Astrocyte (in vitro differentiated cells and primary cell): ENCODE data around the gene SCIN.

Experiments
- CTCF ChIP-seq: IDR thresholded peaks from 2 replicates; pipeline ENCODE4 v1.5.1; 2011; ENCODE audit warnings: low read depth, mild to moderate bottlenecking, inconsistent platforms, low read length, moderate library complexity; ENCODE audit not compliant: insufficient read depth
- EZH2 ChIP-seq: IDR thresholded peaks from 2 replicates; pipeline ENCODE4 v1.6.1; 2012; ENCODE audit warnings: mild to moderate bottlenecking, low read length, inconsistent platforms; ENCODE audit not compliant: insufficient read depth

GRCh38 chr7:12539681-12540080 lies 30.8 kb upstream of the SCIN start:
- TF ChIP-seq EZH2: no peak
- TF ChIP-seq CTCF: no peak
